PFSK-1 (cell line): ENCODE results near the gene BMP5.

Source experiments
- FOXP2 ChIP-seq: optimal IDR thresholded peaks from 2 replicates; pipeline ENCODE3; 2011; ENCODE audit warnings: borderline replicate concordance, control low read depth, inconsistent platforms; ENCODE audit not compliant: insufficient read depth; ENCODE audit errors: extremely low read length, extremely low read depth
- POLR2AphosphoS5 ChIP-seq: IDR thresholded peaks from 2 replicates; pipeline ENCODE4 v1.6.1; 2012; ENCODE audit warnings: low read depth, mild to moderate bottlenecking, control low read depth, low read length, moderate library complexity
- REST ChIP-seq, 2 experiments: IDR thresholded peaks; 2 replicates each; pipeline versions ENCODE4 v1.6.1 to v1.8.0; 2011 to 2012; ENCODE audit warnings: low read depth in 2 of 2, low read length in 2 of 2, control low read depth in 1 of 2, inconsistent platforms in 1 of 2, mild to moderate bottlenecking in 1 of 2, moderate library complexity in 1 of 2; ENCODE audit not compliant: insufficient read depth in 1 of 2
- TAF1 ChIP-seq: IDR thresholded peaks from 2 replicates; pipeline ENCODE4 v1.6.1; 2012; ENCODE audit warnings: low read length, control low read depth, borderline replicate concordance; ENCODE audit not compliant: insufficient read depth

- TF ChIP-seq POLR2AphosphoS5, result no peak
- no peak for TF ChIP-seq REST (IDR thresholded peaks at IDR 0.05; ENCODE audit: insufficient read depth in 1 of 2, low read depth in 2 of 2, low read length in 2 of 2)
- no peak for TF ChIP-seq TAF1
- TF ChIP-seq FOXP2, result no peak
These were observed 102.7 kb downstream of the BMP5 start for GRCh38 chr6:55772730-55773129.
